ENCODE measurements around the gene ADI1.

DNA sequence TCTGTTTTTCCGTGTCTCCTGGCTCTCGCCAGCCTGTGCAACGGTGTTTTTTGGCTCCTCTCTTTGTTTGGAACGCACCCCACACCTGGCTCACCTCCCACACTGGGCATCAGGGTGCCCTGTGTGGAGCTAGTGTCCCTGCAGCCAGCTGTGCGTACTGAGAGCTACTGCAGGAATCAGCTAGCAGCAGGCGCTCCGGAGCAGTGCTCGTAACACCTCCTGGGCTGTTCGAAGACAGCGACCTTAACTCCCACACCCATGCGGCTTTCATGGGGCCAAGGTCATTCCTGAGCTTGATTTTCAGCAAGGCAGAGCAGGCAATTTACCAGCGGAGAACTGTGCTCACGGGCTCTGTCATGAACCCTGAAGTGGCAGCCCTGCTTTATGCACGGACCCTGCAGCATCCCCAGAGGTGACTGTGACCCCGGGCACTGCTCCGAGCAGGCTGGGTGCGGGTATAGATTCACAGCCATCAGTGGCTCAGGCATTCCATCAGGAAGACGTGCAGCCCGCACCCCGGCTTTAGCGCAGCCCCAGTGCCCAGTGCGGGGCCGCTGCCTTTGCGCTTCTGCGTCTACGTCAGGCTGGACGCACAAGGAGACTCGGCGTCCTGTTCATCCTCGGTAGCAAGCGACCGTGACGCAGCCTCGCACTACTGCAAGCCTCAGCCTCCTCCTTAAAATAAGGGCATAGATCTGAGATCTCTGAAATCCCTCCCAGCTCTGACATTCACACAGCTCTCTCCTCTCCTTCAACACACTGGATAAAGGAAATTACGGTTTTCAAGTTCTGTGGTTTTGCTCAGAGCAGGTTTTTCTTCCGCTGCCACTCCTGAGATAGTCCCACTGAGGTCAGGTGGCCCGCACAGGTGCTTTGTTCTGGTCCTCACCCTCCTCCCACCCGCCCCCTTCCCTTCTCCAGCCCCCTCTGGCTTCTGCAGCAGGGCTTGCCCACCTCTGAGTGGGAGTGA lies 58.2 kb downstream of the ADI1 start:
- no peak for TF ChIP-seq POLR2AphosphoS5 (IDR thresholded peaks at IDR 0.05; ENCODE audit: low read depth)
- TF ChIP-seq, protein P1, sequence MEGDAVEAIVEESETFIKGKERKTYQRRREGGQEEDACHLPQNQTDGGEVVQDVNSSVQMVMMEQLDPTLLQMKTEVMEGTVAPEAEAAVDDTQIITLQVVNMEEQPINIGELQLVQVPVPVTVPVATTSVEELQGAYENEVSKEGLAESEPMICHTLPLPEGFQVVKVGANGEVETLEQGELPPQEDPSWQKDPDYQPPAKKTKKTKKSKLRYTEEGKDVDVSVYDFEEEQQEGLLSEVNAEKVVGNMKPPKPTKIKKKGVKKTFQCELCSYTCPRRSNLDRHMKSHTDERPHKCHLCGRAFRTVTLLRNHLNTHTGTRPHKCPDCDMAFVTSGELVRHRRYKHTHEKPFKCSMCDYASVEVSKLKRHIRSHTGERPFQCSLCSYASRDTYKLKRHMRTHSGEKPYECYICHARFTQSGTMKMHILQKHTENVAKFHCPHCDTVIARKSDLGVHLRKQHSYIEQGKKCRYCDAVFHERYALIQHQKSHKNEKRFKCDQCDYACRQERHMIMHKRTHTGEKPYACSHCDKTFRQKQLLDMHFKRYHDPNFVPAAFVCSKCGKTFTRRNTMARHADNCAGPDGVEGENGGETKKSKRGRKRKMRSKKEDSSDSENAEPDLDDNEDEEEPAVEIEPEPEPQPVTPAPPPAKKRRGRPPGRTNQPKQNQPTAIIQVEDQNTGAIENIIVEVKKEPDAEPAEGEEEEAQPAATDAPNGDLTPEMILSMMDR (IDR thresholded peaks at IDR 0.05; ENCODE audit: insufficient read depth, low read length) = no peak
- TF ChIP-seq, protein P2, sequence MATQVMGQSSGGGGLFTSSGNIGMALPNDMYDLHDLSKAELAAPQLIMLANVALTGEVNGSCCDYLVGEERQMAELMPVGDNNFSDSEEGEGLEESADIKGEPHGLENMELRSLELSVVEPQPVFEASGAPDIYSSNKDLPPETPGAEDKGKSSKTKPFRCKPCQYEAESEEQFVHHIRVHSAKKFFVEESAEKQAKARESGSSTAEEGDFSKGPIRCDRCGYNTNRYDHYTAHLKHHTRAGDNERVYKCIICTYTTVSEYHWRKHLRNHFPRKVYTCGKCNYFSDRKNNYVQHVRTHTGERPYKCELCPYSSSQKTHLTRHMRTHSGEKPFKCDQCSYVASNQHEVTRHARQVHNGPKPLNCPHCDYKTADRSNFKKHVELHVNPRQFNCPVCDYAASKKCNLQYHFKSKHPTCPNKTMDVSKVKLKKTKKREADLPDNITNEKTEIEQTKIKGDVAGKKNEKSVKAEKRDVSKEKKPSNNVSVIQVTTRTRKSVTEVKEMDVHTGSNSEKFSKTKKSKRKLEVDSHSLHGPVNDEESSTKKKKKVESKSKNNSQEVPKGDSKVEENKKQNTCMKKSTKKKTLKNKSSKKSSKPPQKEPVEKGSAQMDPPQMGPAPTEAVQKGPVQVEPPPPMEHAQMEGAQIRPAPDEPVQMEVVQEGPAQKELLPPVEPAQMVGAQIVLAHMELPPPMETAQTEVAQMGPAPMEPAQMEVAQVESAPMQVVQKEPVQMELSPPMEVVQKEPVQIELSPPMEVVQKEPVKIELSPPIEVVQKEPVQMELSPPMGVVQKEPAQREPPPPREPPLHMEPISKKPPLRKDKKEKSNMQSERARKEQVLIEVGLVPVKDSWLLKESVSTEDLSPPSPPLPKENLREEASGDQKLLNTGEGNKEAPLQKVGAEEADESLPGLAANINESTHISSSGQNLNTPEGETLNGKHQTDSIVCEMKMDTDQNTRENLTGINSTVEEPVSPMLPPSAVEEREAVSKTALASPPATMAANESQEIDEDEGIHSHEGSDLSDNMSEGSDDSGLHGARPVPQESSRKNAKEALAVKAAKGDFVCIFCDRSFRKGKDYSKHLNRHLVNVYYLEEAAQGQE (IDR thresholded peaks at IDR 0.05; ENCODE audit: insufficient replicate concordance, low read depth) = no peak
- TF ChIP-seq GABPA (IDR thresholded peaks at IDR 0.05; ENCODE audit: low read depth) = no peak

Data from HL-60 (cell line).